HG03571 (cell line): Measurements from ENCODE around the gene ZNF385B.

Source experiments
- ATAC-seq: cut with Tn5 transposase; IDR thresholded peaks from one replicate; pipeline ENCODE4 v1.9.1; 2021; ENCODE audit not compliant: unreplicated experiment

ZNF385B gene

GRCh38 chr2:179559108-179559806, 302.2 kb downstream of the ZNF385B start:
- no peak for ATAC-seq

- ATAC-seq, result no peak
These were observed 303.1 kb downstream of the ZNF385B start for GRCh38 chr2:179558010-179558934.

- ATAC-seq, result no peak
These were observed 305.0 kb downstream of the ZNF385B start for GRCh38 chr2:179556425-179556824.

- ATAC-seq, result no peak
These were observed 305.6 kb downstream of the ZNF385B start for GRCh38 chr2:179555691-179556283.

- ATAC-seq, result no peak
These were observed 306.6 kb downstream of the ZNF385B start for GRCh38 chr2:179554639-179555386.

GRCh38 chr2:179553382-179553781, 308.0 kb downstream of the ZNF385B start:
- ATAC-seq, result no peak

- no peak for ATAC-seq
These were observed 309.8 kb downstream of the ZNF385B start for GRCh38 chr2:179551539-179552045.

GRCh38 chr2:179550849-179551248, 310.6 kb downstream of the ZNF385B start:
- ATAC-seq, result no peak

GRCh38 chr2:179550214-179550613, 311.2 kb downstream of the ZNF385B start:
- no peak for ATAC-seq

- no peak for ATAC-seq
These were observed 314.8 kb downstream of the ZNF385B start for GRCh38 chr2:179546656-179547055.

GRCh38 chr2:179545024-179545423, 316.4 kb downstream of the ZNF385B start:
- no peak for ATAC-seq

- ATAC-seq, result no peak
These were observed 318.0 kb downstream of the ZNF385B start for GRCh38 chr2:179543361-179543901.

GRCh38 chr2:179541586-179541985, 319.8 kb downstream of the ZNF385B start:
- ATAC-seq, result no peak

- ATAC-seq, result no peak
These were observed 322.3 kb downstream of the ZNF385B start for GRCh38 chr2:179539124-179539511.

- no peak for ATAC-seq
These were observed 322.8 kb downstream of the ZNF385B start for GRCh38 chr2:179538406-179539123.

GRCh38 chr2:179536185-179536584, 325.2 kb downstream of the ZNF385B start:
- ATAC-seq, result no peak

GRCh38 chr2:179533875-179534274, 327.5 kb downstream of the ZNF385B start:
- no peak for ATAC-seq

- no peak for ATAC-seq
These were observed 328.5 kb downstream of the ZNF385B start for GRCh38 chr2:179532863-179533278.

GRCh38 chr2:179528576-179529069, 332.8 kb downstream of the ZNF385B start:
- no peak for ATAC-seq

- ATAC-seq, result no peak
These were observed 336.1 kb downstream of the ZNF385B start for GRCh38 chr2:179525340-179525739.
